ENCODE data around the gene PLEKHA4.
"Not testable (repeated sequence)": the region's sequence is repeated elsewhere in the genome, so short reads cannot be mapped to it uniquely, and the experiment has no call there.

DNA sequence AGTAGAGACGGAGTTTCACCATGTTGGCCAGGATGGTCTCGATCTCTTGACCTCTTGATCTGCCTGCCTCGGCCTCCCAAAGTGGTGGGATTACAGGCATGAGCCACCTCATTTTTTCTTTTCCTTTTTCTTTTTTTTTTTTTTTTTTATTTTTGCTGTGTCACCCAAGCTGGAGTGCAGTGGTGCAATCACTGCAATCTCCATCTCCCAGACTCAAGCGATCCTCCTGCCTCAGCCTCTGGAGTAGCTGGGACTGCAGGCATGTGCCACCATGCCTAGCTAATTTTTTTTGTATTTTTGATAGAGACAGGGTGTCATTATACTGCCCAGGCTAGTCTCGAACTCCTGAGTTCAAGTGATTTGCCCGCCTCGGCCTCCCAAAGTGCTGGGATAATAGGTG lies 33.9 kb upstream of the PLEKHA4 start:
- TF ChIP-seq, protein P1, sequence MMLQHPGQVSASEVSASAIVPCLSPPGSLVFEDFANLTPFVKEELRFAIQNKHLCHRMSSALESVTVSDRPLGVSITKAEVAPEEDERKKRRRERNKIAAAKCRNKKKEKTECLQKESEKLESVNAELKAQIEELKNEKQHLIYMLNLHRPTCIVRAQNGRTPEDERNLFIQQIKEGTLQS (CRISPR knock-in tag; conservative IDR thresholded peaks at IDR 0.05), result not testable (repeated sequence)
- TF ChIP-seq OVOL2 (CRISPR knock-in tag; IDR thresholded peaks at IDR 0.05; ENCODE audit: borderline replicate concordance); FOXP1 (CRISPR knock-in tag; IDR thresholded peaks at IDR 0.05; ENCODE audit: borderline replicate concordance); TCF7 (CRISPR knock-in tag; IDR thresholded peaks at IDR 0.05; ENCODE audit: low read depth); FOXJ3 (CRISPR knock-in tag; IDR thresholded peaks at IDR 0.05; ENCODE audit: borderline replicate concordance); TEAD4 (CRISPR knock-in tag; IDR thresholded peaks at IDR 0.05); ZNF138 (CRISPR knock-in tag; conservative IDR thresholded peaks at IDR 0.05); NR3C1 (CRISPR knock-in tag; conservative IDR thresholded peaks at IDR 0.05; ENCODE audit: low read depth); SP1 (CRISPR knock-in tag; conservative IDR thresholded peaks at IDR 0.05); E2F1 (CRISPR knock-in tag; IDR thresholded peaks at IDR 0.05); NR1H2 (CRISPR knock-in tag; IDR thresholded peaks at IDR 0.05); ETV6 (CRISPR knock-in tag; IDR thresholded peaks at IDR 0.05): not testable (repeated sequence)
- TF ChIP-seq, protein P2, sequence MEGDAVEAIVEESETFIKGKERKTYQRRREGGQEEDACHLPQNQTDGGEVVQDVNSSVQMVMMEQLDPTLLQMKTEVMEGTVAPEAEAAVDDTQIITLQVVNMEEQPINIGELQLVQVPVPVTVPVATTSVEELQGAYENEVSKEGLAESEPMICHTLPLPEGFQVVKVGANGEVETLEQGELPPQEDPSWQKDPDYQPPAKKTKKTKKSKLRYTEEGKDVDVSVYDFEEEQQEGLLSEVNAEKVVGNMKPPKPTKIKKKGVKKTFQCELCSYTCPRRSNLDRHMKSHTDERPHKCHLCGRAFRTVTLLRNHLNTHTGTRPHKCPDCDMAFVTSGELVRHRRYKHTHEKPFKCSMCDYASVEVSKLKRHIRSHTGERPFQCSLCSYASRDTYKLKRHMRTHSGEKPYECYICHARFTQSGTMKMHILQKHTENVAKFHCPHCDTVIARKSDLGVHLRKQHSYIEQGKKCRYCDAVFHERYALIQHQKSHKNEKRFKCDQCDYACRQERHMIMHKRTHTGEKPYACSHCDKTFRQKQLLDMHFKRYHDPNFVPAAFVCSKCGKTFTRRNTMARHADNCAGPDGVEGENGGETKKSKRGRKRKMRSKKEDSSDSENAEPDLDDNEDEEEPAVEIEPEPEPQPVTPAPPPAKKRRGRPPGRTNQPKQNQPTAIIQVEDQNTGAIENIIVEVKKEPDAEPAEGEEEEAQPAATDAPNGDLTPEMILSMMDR (IDR thresholded peaks at IDR 0.05), result not testable (repeated sequence)
- TF ChIP-seq, protein P3, sequence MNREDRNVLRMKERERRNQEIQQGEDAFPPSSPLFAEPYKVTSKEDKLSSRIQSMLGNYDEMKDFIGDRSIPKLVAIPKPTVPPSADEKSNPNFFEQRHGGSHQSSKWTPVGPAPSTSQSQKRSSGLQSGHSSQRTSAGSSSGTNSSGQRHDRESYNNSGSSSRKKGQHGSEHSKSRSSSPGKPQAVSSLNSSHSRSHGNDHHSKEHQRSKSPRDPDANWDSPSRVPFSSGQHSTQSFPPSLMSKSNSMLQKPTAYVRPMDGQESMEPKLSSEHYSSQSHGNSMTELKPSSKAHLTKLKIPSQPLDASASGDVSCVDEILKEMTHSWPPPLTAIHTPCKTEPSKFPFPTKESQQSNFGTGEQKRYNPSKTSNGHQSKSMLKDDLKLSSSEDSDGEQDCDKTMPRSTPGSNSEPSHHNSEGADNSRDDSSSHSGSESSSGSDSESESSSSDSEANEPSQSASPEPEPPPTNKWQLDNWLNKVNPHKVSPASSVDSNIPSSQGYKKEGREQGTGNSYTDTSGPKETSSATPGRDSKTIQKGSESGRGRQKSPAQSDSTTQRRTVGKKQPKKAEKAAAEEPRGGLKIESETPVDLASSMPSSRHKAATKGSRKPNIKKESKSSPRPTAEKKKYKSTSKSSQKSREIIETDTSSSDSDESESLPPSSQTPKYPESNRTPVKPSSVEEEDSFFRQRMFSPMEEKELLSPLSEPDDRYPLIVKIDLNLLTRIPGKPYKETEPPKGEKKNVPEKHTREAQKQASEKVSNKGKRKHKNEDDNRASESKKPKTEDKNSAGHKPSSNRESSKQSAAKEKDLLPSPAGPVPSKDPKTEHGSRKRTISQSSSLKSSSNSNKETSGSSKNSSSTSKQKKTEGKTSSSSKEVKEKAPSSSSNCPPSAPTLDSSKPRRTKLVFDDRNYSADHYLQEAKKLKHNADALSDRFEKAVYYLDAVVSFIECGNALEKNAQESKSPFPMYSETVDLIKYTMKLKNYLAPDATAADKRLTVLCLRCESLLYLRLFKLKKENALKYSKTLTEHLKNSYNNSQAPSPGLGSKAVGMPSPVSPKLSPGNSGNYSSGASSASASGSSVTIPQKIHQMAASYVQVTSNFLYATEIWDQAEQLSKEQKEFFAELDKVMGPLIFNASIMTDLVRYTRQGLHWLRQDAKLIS (CRISPR knock-in tag; IDR thresholded peaks at IDR 0.05; ENCODE audit: borderline replicate concordance), result not testable (repeated sequence)

Measured in WTC11 (cell line).